ENCODE measurements around the gene SETD5.

The SETD5 gene

DNA sequence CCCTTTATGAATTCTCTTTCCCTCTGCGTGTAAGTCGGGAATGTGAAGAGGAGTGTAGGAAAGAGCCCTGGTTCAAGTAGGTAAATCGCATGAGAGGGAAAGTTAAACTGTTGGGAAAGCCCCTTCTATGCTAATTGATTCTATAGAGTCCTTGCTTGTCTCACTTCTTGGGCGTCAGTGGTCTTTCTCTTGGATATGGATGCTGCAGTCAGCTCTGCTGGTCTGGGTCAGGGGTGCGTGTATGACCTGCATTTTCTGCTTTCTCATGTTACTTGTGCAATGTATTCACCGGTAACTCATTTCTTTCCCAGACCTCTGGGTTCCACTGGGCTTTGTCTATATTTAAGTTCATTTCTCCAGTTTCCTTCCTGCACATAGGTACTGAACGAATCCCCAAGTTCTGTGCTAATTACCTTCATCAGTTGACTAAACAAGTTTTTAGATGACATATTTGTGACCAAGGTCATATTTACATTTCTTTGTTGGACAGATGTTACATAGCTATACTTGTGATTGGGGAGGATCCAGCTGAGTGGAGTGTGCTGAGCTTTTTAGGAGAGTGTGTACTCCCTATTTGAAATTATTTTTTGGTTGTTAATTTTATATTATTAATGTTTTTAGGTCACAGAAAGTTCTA is 1.4 kb downstream of the SETD5 start:
- Mint-ChIP-seq H3K4me3 (peak overlapping the region; percentile 86 to 92), H3K9me3 (no peaks in the 10 kb centered on the region), H3K27ac (peak overlapping the region; percentile 98 to 99), H3K27me3 (no peaks in the 10 kb centered on the region), H3K4me1 (peaks cover 58% of the 10 kb centered on the region)
- ATAC-seq, result no peak
- peak; percentile 24 to 43 for DNase-seq

- Mint-ChIP-seq H3K4me1 (peaks cover 54% of the 10 kb centered on the region), H3K27me3 (no peaks in the 10 kb centered on the region), H3K4me3 (peak overlapping the region; percentile 86 to 92), H3K27ac (peak overlapping the region; percentile 0 to 91), H3K9me3 (no peaks in the 10 kb centered on the region)
- DNase-seq (no peak), ATAC-seq (no peak)
Observed at GRCh38 chr3:9399337-9399703, 1.9 kb downstream of the SETD5 start.

GRCh38 chr3:9399746-9400145 is 2.3 kb downstream of the SETD5 start:
- peak overlapping the region; percentile 0 to 91 for H3K27ac Mint-ChIP-seq
- H3K27me3 Mint-ChIP-seq, result no peaks in the 10 kb centered on the region
- DNase-seq (no peak), ATAC-seq (no peak)
- H3K4me1 Mint-ChIP-seq, result peaks cover 54% of the 10 kb centered on the region
- no peaks in the 10 kb centered on the region for H3K9me3 Mint-ChIP-seq
- peak overlapping the region; percentile 86 to 92 for H3K4me3 Mint-ChIP-seq

DNA sequence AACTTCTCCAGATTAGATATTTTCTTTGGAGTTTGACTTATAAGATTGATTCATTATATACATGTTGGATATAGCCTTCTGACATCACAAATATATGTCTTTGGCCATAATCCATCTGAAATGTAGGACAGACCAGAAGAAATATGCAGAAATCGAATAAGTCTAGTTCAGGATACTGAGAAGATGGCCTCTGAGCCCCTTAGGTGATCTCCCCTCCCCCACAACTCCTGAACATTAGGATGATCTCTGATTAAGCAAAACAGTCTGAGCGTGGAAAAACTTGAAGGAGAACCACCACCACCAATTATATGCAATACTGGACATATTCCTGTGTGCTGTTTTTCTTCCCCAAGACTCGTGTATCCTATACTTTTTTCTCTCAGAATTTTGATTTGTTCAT is 3.2 kb downstream of the SETD5 start:
- Mint-ChIP-seq H3K9me3 (no peaks in the 10 kb centered on the region), H3K4me1 (peaks cover 51% of the 10 kb centered on the region), H3K27ac (no peak overlapping the region), H3K4me3 (peak overlapping the region; percentile 62 to 92), H3K27me3 (no peaks in the 10 kb centered on the region)
- DNase-seq (no peak), ATAC-seq (no peak)

DNA sequence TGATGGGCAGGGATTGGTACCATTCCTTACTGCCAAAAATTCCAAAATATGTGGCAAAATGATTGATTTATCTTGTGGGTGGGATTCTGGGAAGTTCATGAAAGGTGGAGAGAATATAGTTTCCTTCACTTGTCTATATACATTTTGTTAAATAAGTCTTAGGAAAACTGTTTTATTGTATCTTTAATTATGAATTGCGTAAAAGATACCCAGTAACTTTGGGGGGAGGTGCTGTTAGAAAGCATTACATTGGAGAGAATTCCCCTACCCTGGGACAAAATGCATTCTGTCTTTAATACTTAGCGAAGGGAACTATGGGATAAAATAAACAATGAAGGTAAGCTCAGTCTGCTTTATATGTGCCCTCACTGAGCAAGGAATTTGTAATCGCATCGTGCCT is 4.6 kb downstream of the SETD5 start:
- Mint-ChIP-seq H3K4me3 (peak overlapping the region; percentile 24 to 52), H3K4me1 (peaks cover 58% of the 10 kb centered on the region), H3K27ac (no peak overlapping the region), H3K27me3 (no peaks in the 10 kb centered on the region), H3K9me3 (no peaks in the 10 kb centered on the region)
- no peak for DNase-seq
- no peak for ATAC-seq

DNA sequence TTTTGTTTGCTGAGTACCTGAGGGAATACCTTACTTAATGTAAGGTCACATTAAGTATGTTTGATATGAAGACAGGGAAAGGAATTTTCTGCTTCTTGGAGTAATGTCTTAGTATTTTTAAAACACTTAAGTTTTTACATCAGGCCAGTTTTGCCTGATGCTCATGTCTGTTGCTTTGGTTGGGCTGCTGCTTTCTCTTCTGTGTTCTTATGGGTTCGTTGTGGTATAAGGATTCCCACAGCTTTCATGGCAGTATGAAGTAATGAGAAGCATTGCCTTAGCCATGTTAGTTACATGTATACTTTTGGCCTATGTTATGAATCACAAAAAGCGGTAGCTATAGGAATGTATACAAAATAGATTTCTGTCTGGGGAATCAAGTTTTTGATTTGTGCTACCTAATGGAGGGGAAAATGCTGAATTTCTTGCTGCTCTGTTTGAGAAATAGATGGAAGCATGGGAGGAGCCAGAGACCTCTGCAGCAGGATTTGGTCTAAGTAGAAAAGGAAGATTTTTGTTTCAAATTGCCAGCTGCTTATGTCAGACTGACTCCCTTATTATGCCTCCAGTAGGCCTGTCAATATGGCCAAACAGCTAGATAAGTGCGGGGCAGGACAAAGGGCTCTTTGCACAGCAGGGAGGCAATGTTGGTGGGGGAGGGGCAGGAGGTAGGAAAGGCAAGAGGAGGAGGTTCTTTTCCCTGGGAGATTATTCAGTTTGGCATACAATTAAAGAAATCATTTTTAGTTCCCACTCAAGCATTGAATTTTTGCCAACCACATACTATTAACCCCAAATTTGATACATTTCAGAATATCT is 5.2 kb downstream of the SETD5 start:
- Mint-ChIP-seq H3K27ac (peak overlapping the region in 1 of 2 donors; percentile 84), H3K4me1 (peaks cover 58% of the 10 kb centered on the region), H3K27me3 (no peaks in the 10 kb centered on the region), H3K4me3 (peak overlapping the region; percentile 49 to 57), H3K9me3 (no peaks in the 10 kb centered on the region)
- DNase-seq (no peak), ATAC-seq (no peak)

DNA sequence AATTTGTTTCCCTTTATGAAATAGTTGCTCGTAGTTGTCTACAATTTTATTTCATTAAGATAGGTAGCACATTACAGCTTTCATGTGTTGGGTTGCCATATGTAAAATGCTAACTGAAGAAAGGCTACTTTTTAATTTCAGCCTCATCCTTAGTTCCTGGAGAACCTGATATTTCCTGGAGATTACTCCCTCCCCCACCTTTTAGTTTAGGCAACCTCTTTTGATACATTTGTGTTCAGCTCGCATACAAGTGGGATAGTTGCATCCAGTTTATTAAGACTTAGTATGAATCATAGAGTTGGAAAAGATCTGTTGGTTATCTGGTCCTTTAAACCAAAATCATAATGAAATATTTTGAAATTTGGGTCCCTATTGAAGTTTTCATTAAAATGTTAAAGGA is 6.0 kb downstream of the SETD5 start:
- H3K9me3 Mint-ChIP-seq, result no peaks in the 10 kb centered on the region
- no peak overlapping the region for H3K27ac Mint-ChIP-seq
- no peak for ATAC-seq
- no peak overlapping the region for H3K4me3 Mint-ChIP-seq
- no peaks in the 10 kb centered on the region for H3K27me3 Mint-ChIP-seq
- DNase-seq, result no peak
- peaks cover 65% of the 10 kb centered on the region for H3K4me1 Mint-ChIP-seq

DNA sequence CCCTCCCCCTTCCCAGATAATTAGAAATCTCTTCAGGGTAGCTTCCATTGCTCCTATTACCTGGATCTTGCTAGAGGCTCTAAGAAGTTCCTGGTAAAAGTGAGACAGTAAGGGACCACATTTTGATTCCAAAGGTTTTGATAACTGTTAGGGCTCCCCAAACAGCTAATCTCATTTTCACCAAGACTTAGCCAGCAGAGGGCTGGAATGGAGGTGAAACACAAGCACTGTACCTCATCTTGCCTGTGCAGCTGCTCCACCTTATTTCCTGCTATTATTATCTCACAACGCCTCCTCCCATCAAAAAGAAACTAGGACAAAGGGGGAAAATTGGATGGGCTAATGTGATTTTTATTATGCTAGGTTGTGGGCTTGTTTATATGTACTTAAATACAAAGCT is 7.3 kb downstream of the SETD5 start:
- no peak for DNase-seq
- Mint-ChIP-seq H3K4me3 (peak overlapping the region; percentile 1 to 43), H3K4me1 (peaks cover 73% of the 10 kb centered on the region), H3K27me3 (no peaks in the 10 kb centered on the region), H3K9me3 (no peaks in the 10 kb centered on the region), H3K27ac (no peak overlapping the region)
- no peak for ATAC-seq

GRCh38 chr3:9405756-9406155 is 8.3 kb downstream of the SETD5 start:
- peak overlapping the region in 1 of 2 donors; percentile 3 for H3K4me3 Mint-ChIP-seq
- H3K9me3 Mint-ChIP-seq, result no peaks in the 10 kb centered on the region
- peak overlapping the region in 1 of 2 donors; percentile 38 for H3K27ac Mint-ChIP-seq
- no peak for DNase-seq
- no peak for ATAC-seq
- peaks cover 75% of the 10 kb centered on the region for H3K4me1 Mint-ChIP-seq
- H3K27me3 Mint-ChIP-seq, result no peaks in the 10 kb centered on the region

GRCh38 chr3:9406856-9407626 is 9.6 kb downstream of the SETD5 start:
- ATAC-seq (no peak), DNase-seq (no peak)
- H3K4me3 Mint-ChIP-seq, result no peak overlapping the region
- H3K9me3 Mint-ChIP-seq, result no peaks in the 10 kb centered on the region
- H3K27me3 Mint-ChIP-seq, result no peaks in the 10 kb centered on the region
- H3K4me1 Mint-ChIP-seq, result peaks cover 68% of the 10 kb centered on the region
- H3K27ac Mint-ChIP-seq, result no peak overlapping the region

- Mint-ChIP-seq H3K4me3 (no peak overlapping the region), H3K4me1 (peaks cover 60% of the 10 kb centered on the region), H3K9me3 (no peaks in the 10 kb centered on the region), H3K27ac (no peak overlapping the region), H3K27me3 (no peaks in the 10 kb centered on the region)
- ATAC-seq (no peak), DNase-seq (no peak)
Observed at GRCh38 chr3:9408061-9408460, 10.6 kb downstream of the SETD5 start.

GRCh38 chr3:9408546-9408945 is 11.1 kb downstream of the SETD5 start:
- Mint-ChIP-seq H3K27me3 (no peaks in the 10 kb centered on the region), H3K4me1 (peaks cover 58% of the 10 kb centered on the region), H3K9me3 (no peaks in the 10 kb centered on the region), H3K27ac (no peak overlapping the region), H3K4me3 (no peak overlapping the region)
- DNase-seq (no peak), ATAC-seq (no peak)

DNA sequence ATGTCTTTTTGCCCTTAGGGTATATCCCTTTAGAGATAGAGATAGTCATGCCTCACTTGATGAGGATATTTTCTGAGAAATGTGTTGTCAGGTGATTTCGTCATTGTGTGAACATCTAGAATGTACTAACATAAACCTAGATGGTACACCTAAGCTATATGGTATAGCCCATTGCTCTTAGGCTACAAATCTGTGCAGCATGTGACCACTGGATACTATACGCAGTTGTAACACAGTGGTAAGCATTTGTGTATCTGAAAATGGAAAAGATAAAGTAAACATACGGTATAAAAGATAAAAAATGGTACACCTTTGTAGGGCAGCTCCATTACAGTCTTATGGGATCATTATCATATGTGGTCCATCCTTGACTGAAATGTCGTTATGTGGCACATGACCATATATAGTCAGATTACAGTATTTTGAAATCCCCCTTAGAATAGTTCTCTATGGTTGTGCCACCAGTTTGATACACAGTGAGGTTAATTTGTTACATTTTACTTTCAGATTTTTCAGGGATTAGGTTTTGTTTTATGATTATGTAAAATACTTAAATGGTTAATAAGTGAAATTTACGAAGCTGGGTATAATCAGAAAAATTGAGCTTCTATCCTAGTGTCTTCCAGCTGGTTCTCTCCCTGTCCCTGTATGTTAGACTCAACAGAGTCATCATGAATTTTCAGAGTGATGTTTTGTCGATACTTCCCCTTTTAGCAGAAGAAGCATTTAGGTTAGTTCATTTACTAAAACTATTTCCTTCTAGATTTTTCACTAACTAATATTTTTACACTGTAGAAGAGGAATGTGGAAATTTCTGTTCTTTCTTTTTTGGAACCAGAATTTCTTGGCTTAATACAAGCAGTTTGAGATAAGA is 12.8 kb downstream of the SETD5 start:
- DNase-seq (no peak), ATAC-seq (peak; percentile 60)
- Mint-ChIP-seq H3K27me3 (no peaks in the 10 kb centered on the region), H3K9me3 (no peaks in the 10 kb centered on the region), H3K4me1 (peaks cover 55% of the 10 kb centered on the region), H3K27ac (peak overlapping the region in 1 of 2 donors; percentile 30), H3K4me3 (peak overlapping the region in 1 of 2 donors; percentile 10)

GRCh38 chr3:9411302-9411701 is 13.9 kb downstream of the SETD5 start:
- Mint-ChIP-seq H3K27ac (no peak overlapping the region), H3K27me3 (no peaks in the 10 kb centered on the region), H3K4me1 (peaks cover 53% of the 10 kb centered on the region), H3K4me3 (no peak overlapping the region), H3K9me3 (no peaks in the 10 kb centered on the region)
- DNase-seq (no peak), ATAC-seq (no peak)

DNA sequence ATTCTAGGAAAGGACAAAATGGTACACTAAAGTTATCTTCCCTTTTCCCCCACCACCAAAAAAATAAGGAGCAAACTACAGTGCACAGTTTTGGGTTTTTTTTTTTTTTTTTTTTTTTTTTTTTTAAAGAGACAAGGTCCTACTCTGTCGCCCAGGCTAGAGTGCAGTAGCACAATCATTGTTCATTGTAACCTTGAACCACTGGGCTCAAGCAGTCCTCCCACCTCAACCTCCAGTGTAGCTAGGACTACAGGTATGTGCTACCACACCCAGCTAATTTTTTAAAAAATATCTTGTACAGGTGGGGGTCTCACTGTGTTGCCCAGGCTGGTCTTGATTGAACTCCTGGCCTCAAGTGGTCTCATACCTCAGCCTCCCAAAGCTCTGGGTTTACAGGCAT is 14.9 kb downstream of the SETD5 start:
- Mint-ChIP-seq H3K9me3 (no peaks in the 10 kb centered on the region), H3K27me3 (no peaks in the 10 kb centered on the region), H3K27ac (no peak overlapping the region), H3K4me1 (peaks cover 55% of the 10 kb centered on the region), H3K4me3 (no peak overlapping the region)
- no peak for ATAC-seq
- DNase-seq, result no peak

Data from stimulated activated naive CD8-positive, alpha-beta T cell treated with anti-CD3 and anti-CD28 coated beads, Interleukin-15, amount 100 ng/mL, for 72 hours (primary cell).